HCT116 (cell line): ENCODE data around the gene CHTF18. TPM values are rescaled to one million over a fixed set of nuclear protein-coding genes. Genes with fewer than 3 reads are reported as not detected.

Experiments
- ATAC-seq: fragments of 200-7000 bp; cut with Tn5 transposase; 2 replicates; pipeline ENCODE4 v1.9.1; 2020; ENCODE audit warnings: mild to moderate bottlenecking, moderate library complexity
- BruUV-seq: library from RNA; stranded (reverse); fragments of 400-500 nt; replicated peaks from 2 replicates; lab custom pipeline; 2021; lab: Mats Ljungman, UMichigan
- CTCF ChIA-PET: fragments of 300-600 bp; sonication (Branson Sonifier 250); formaldehyde crosslinking; loops from one replicate; lab custom pipeline; 2021; ENCODE audit warnings: antibody characterized with exemption; lab: Charles Lee
- POLR2A ChIA-PET: fragments of 300-600, 350-600 bp; sonication (Branson Sonifier 250); formaldehyde crosslinking; loops from one replicate; lab custom pipeline; 2021; ENCODE audit warnings: antibody characterized with exemption; lab: Charles Lee
- RAD21 ChIA-PET, 2 experiments: fragments of 300-600 bp; sonication (Branson Sonifier 250); formaldehyde crosslinking; loops; one replicate each; lab custom pipeline; 2023; ENCODE audit warnings: low total read pairs in 2 of 2; ENCODE audit not compliant: uncharacterized antibody in 2 of 2, unreplicated experiment in 2 of 2, low non-redundant PET in 1 of 2; lab: Charles Lee
- DNase-seq: peaks from one replicate; pipeline ENCODE4 v3.0.0-alpha.2; 2010; ENCODE audit warnings: low read depth, low spot score
- H2AFZ ChIP-seq: fragments of 200-600 bp; shearing (Covaris generic), sonication (generic); 2 replicates; pipeline ENCODE4 v1.6.1; 2017; ENCODE audit warnings: low read depth, mixed run types, mixed read lengths, antibody characterized with exemption, low read length; ENCODE audit not compliant: poor library complexity, severe bottlenecking
- H3K27ac ChIP-seq: 2 replicates; pipeline ENCODE4 v1.5.1; 2012; ENCODE audit warnings: low read depth, low read length
- H3K27me3 ChIP-seq: fragments of 200-600 bp; sonication (generic); 2 replicates; pipeline ENCODE4 v1.6.1; 2016; ENCODE audit warnings: mixed run types, low read length, mixed read lengths; ENCODE audit not compliant: insufficient read depth
- H3K36me3 ChIP-seq, 2 experiments: fragments of 200-500 bp in 1 of 2; fragments of 200-600 bp in 1 of 2; sonication (Bioruptor generic) in 1 of 2; sonication (generic) in 1 of 2; 2 replicates each; pipeline versions ENCODE4 v1.5.1 to v1.6.1; 2014 to 2016; ENCODE audit warnings: low read length in 2 of 2, inconsistent platforms in 1 of 2, mixed read lengths in 1 of 2, mixed run types in 1 of 2; ENCODE audit not compliant: insufficient read depth in 2 of 2, control insufficient read depth in 1 of 2
- H3K4me1 ChIP-seq, 2 experiments: fragments of 200-600 bp in 1 of 2; sonication (generic) in 1 of 2; 2 replicates each; pipeline versions ENCODE4 v1.5.1 to v1.6.1; 2012 to 2017; ENCODE audit warnings: low read length in 2 of 2, inconsistent platforms in 1 of 2, mild to moderate bottlenecking in 1 of 2, mixed read lengths in 1 of 2, mixed run types in 1 of 2, moderate library complexity in 1 of 2; ENCODE audit not compliant: insufficient read depth in 2 of 2, control insufficient read depth in 1 of 2
- H3K4me2 ChIP-seq: fragments of 200-600 bp; sonication (generic); 2 replicates; pipeline ENCODE4 v1.6.1; 2017; ENCODE audit warnings: mixed run types, low read length, mixed read lengths
- H3K4me3 ChIP-seq, 2 experiments: fragments of 200-600 bp in 1 of 2; sonication (generic) in 1 of 2; replicated peaks in 1 of 2; 2 replicates each; pipeline ENCODE4 v1.5.1; 2011 to 2016; ENCODE audit warnings: low read length in 2 of 2, control low read depth in 1 of 2, low read depth in 1 of 2, mild to moderate bottlenecking in 1 of 2, mixed read lengths in 1 of 2, mixed run types in 1 of 2
- H3K79me2 ChIP-seq: fragments of 200-600 bp; sonication (generic); 2 replicates; pipeline ENCODE4 v1.6.1; 2017; ENCODE audit warnings: mild to moderate bottlenecking, mixed run types, low read length, moderate library complexity, mixed read lengths; ENCODE audit not compliant: insufficient read depth
- H3K9ac ChIP-seq: fragments of 200-600 bp; sonication (generic); 2 replicates; pipeline ENCODE4 v1.6.1; 2016; ENCODE audit warnings: low read length, mixed read lengths
- H3K9me2 ChIP-seq: fragments of 200-600 bp; sonication (generic), shearing (Covaris generic); 2 replicates; pipeline ENCODE4 v1.6.1; 2017; ENCODE audit warnings: mixed run types, mild to moderate bottlenecking, moderate library complexity; ENCODE audit not compliant: insufficient read depth
- H3K9me3 ChIP-seq, 2 experiments: fragments of 200-500 bp in 1 of 2; fragments of 200-600 bp in 1 of 2; sonication (Bioruptor generic) in 1 of 2; sonication (generic) in 1 of 2; 2 replicates each; pipeline ENCODE4 v1.6.1; 2014 to 2017; ENCODE audit warnings: low read length in 2 of 2, mixed read lengths in 2 of 2, inconsistent platforms in 1 of 2, low read depth in 1 of 2, mild to moderate bottlenecking in 1 of 2, mixed run types in 1 of 2, moderate library complexity in 1 of 2; ENCODE audit not compliant: control insufficient read depth in 1 of 2, insufficient read depth in 1 of 2
- H4K20me1 ChIP-seq: fragments of 200-600 bp; sonication (generic), shearing (Covaris generic); 2 replicates; pipeline ENCODE4 v1.6.1; 2017; ENCODE audit warnings: mixed run types, mild to moderate bottlenecking, moderate library complexity; ENCODE audit not compliant: insufficient read depth
- ATF3 ChIP-seq: IDR thresholded peaks from 2 replicates; pipeline ENCODE4 v1.6.1; 2012
- EZH2phosphoT487 ChIP-seq: fragments of 200-600 bp; IDR thresholded peaks from 2 replicates; pipeline ENCODE4 v1.6.1; 2018; ENCODE audit warnings: antibody characterized with exemption, borderline replicate concordance
- FOSL1 ChIP-seq: IDR thresholded peaks from 2 replicates; pipeline ENCODE4 v1.6.1; 2012; ENCODE audit warnings: low read depth
- JUND ChIP-seq: IDR thresholded peaks from 2 replicates; pipeline ENCODE4 v1.6.1; 2012
- MAX ChIP-seq: IDR thresholded peaks from 2 replicates; pipeline ENCODE4 v1.6.1; 2012
- POLR2A ChIP-seq: IDR thresholded peaks from 2 replicates; pipeline ENCODE4 v1.7.0; 2011; ENCODE audit warnings: borderline replicate concordance; ENCODE audit not compliant: insufficient read depth, insufficient read length; ENCODE audit errors: extremely low read depth
- POLR2AphosphoS5 ChIP-seq: IDR thresholded peaks from 2 replicates; pipeline ENCODE4 v1.6.1; 2011; ENCODE audit warnings: mild to moderate bottlenecking, low read depth, low read length, moderate library complexity
- RAD21 ChIP-seq: IDR thresholded peaks from 2 replicates; pipeline ENCODE4 v1.6.1; 2012; ENCODE audit warnings: low read depth, mild to moderate bottlenecking
- REST ChIP-seq: IDR thresholded peaks from 2 replicates; pipeline ENCODE4 v1.6.1; 2012; ENCODE audit warnings: low read depth
- SIN3A ChIP-seq: IDR thresholded peaks from 2 replicates; pipeline ENCODE4 v1.6.1; 2012; ENCODE audit warnings: low read depth
- SRF ChIP-seq: IDR thresholded peaks from 2 replicates; pipeline ENCODE4 v1.6.1; 2012; ENCODE audit warnings: low read depth
- ZFX ChIP-seq: fragments of 450-650 bp; IDR thresholded peaks from 2 replicates; pipeline ENCODE4 v1.6.1; 2017
- ZNF274 ChIP-seq: fragments of 200-500 bp; sonication (Bioruptor generic); IDR thresholded peaks from 2 replicates; pipeline ENCODE4 v1.6.1; 2014; ENCODE audit warnings: mild to moderate bottlenecking, low read depth, low read length, inconsistent platforms
- intact Hi-C: fragments of 100-400 bp; cut with micrococcal nuclease; formaldehyde crosslinking; loops from 2 replicates; pipeline ENCODE4 v1.10.0; 2022
- total RNA-seq: library from RNA; stranded (reverse); gene quantifications from one replicate; pipeline ENCODE4 v1.2.1, GENCODE V29; 2021; ENCODE audit not compliant: unreplicated experiment

The CHTF18 gene
- total RNA-seq, 1 experiment from 2014 or later: 145 TPM

- H3K9ac ChIP-seq: peak within 1 kb of the TSS; percentile 93
- H2AFZ ChIP-seq: no peak within 1 kb of the TSS
- H3K79me2 ChIP-seq: peaks cover 55% of the 10 kb centered on the region
- CTCF ChIA-PET: interaction anchor here (0.9 to 1.9 kb wide), 4 partner anchors 47 to 76 kb away, joined by 3 to 10 read pairs (median 6); partner anchors contain the start of gene CIAO3
- ATAC-seq (peak; percentile 21), DNase-seq (no peak)
- TF ChIP-seq ZFX (peak; percentile 79; the same call in 1 of the 2 replicates), EZH2phosphoT487 (no peak), POLR2AphosphoS5 (peak; percentile 72)
- peak within 1 kb of the TSS; percentile 81 to 99 for H3K4me3 ChIP-seq
- RAD21 ChIA-PET: interaction anchor here in 1 of 2 experiments (0.6 to 0.7 kb wide), 2 partner anchors 67 to 76 kb away, joined by 3 read pairs; partner anchors contain the start of gene ANTKMT
- peaks cover 5 to 40% of the 10 kb centered on the region in 2 experiments for H3K36me3 ChIP-seq
- BruUV-seq: no TSS peak
- H3K9me3 ChIP-seq: no peaks in the 10 kb centered on the region
- POLR2A ChIA-PET: interaction anchor here (0.5 to 1.6 kb wide), 6 partner anchors 15 to 81 kb away, joined by 3 to 9 read pairs (median 4); partner anchors contain the start of gene MSLN
- peak within 1 kb of the TSS; percentile 97 for H3K4me2 ChIP-seq
- no peaks in the 10 kb centered on the region for H4K20me1 ChIP-seq
- H3K27ac ChIP-seq: peak within 1 kb of the TSS; percentile 88
- H3K4me1 ChIP-seq: peaks cover 5 to 37% of the 10 kb centered on the region in 2 experiments; a peak in 3 of 4 replicates
- H3K9me2 ChIP-seq: no peaks in the 10 kb centered on the region
- no peaks in the 10 kb centered on the region for H3K27me3 ChIP-seq
- intact Hi-C loops: no loop called here
These were observed 432 bp upstream of the CHTF18 start, which contains the start of gene RPUSD1 for GRCh38 chr16:787978-788398. TSS of gene RPUSD1 (minus strand) at chr16:788381. CDS start at chr16:787737, 644 bp downstream.

- ChIA-PET CTCF (interaction anchor here (0.6 to 1.9 kb wide), 3 partner anchors 70 to 1929 kb away, joined by 3 to 6 read pairs (median 6); no protein-coding TSS in a partner anchor), RAD21 (no interaction called here), POLR2A (no interaction called here)
- Histone ChIP-seq H3K9me3 (no peaks in the 10 kb centered on the region), H3K4me1 (peaks cover 5 to 37% of the 10 kb centered on the region in 2 experiments; a peak in 3 of 4 replicates), H3K9me2 (no peaks in the 10 kb centered on the region), H4K20me1 (no peaks in the 10 kb centered on the region), H3K36me3 (peaks cover 5 to 40% of the 10 kb centered on the region in 2 experiments), H2AFZ (no peak overlapping the region), H3K9ac (peak overlapping the region; percentile 88), H3K4me2 (peak overlapping the region; percentile 97), H3K27ac (peak overlapping the region; percentile 88), H3K79me2 (peaks cover 57% of the 10 kb centered on the region), H3K27me3 (no peaks in the 10 kb centered on the region), H3K4me3 (peak overlapping the region; percentile 81 to 91)
- no TSS peak for BruUV-seq
- ATAC-seq (no peak), DNase-seq (no peak)
- TF ChIP-seq SIN3A: no peak
- TF ChIP-seq ATF3: no peak
- no peak for TF ChIP-seq FOSL1
- no peak for TF ChIP-seq REST
- no peak for TF ChIP-seq POLR2A
- no peak for TF ChIP-seq MAX
- TF ChIP-seq JUND: no peak
- TF ChIP-seq RAD21: no peak
- no peak for TF ChIP-seq ZNF274
- TF ChIP-seq POLR2AphosphoS5: no peak
- no peak for TF ChIP-seq SRF
- no peak; the same call in 1 of the 2 replicates for TF ChIP-seq ZFX
- intact Hi-C loops: no loop called here
These were observed 901 bp downstream of the CHTF18 start for GRCh38 chr16:789191-789850.
